K562 (cell line): ENCODE results near the gene SLFN12. TPM values are rescaled to one million over a fixed set of nuclear protein-coding genes. Genes with fewer than 3 reads are reported as not detected.

ENCODE experiments used
- FOSL1 ChIP-seq: fragments of 200-800 bp; sonication (Bioruptor generic); conservative IDR thresholded peaks from 2 replicates; pipeline ENCODE4 v1.6.1; 2016; ENCODE audit warnings: missing genetic modification characterization, missing compliant biosample characterization
- HDAC2 ChIP-seq: fragments of 450-650 bp; IDR thresholded peaks from 2 replicates; pipeline ENCODE4 v1.6.1; 2016; ENCODE audit warnings: mild to moderate bottlenecking
- MAFK ChIP-seq: IDR thresholded peaks from 2 replicates; pipeline ENCODE4 v1.6.1; 2011; ENCODE audit warnings: low read length, improper control_type of control experiment
- NFIX ChIP-seq: fragments of 250-450 bp; sonication (Bioruptor Pico); IDR thresholded peaks from 2 replicates; pipeline ENCODE4 v1.4.0; 2020; ENCODE audit warnings: low read depth, mild to moderate bottlenecking, moderate library complexity
- WHSC1 ChIP-seq: IDR thresholded peaks from one replicate; pipeline ENCODE4 v1.6.1; 2012; ENCODE audit warnings: low read length, control low read depth, inconsistent platforms
- polyA plus RNA-seq, 8 experiments: library from polyadenylated mRNA; depleted of rRNA in 4 of 8; stranded (reverse) in 5 of 8; unstranded in 3 of 8; fragments of >200 nt; fragmentation: Nextera tagmentation in 2 of 8; fragmentation: Illumina TruSeq in 1 of 8; extraction: Ambion mirVana in 2 of 8; extraction: Trizol in 1 of 8; gene quantifications; 2 replicates each; pipeline versions ENCODE4 v1.2.1 to v1.2.3, GENCODE V29; 2011 to 2014; ENCODE audit warnings: inconsistent platforms in 1 of 8, missing spikeins in 1 of 8
- total RNA-seq, 7 experiments: library from RNA; depleted of rRNA in 6 of 7; stranded (reverse); fragments of >200 nt in 6 of 7; fragmentation: Illumina TruSeq in 2 of 7; extraction: Trizol in 2 of 7; gene quantifications; 2 replicates each; pipeline versions ENCODE4 v1.2.1 to v1.2.3, GENCODE V29; 2011 to 2021; ENCODE audit warnings: low replicate concordance in 1 of 7
- TF ChIP-seq, protein P1 (sequence below), 2 experiments: fragments of 450-650 bp; IDR thresholded peaks; 2 replicates each; pipeline ENCODE4 v1.6.1; 2016; ENCODE audit warnings: mild to moderate bottlenecking in 2 of 2, borderline replicate concordance in 1 of 2, low read depth in 1 of 2, moderate library complexity in 1 of 2
- TF ChIP-seq, protein P2 (sequence below): sonication (generic); formaldehyde crosslinking; IDR thresholded peaks from 2 replicates; pipeline ENCODE4 v1.8.1; 2023; ENCODE audit warnings: mild to moderate bottlenecking, missing genetic modification reagents
- TF ChIP-seq, protein P3 (sequence below): fragments of 450-650 bp; IDR thresholded peaks from 2 replicates; pipeline ENCODE4 v1.6.1; 2016; ENCODE audit warnings: borderline replicate concordance
- TF ChIP-seq, protein P4 (sequence below): fragments of 150-350 bp; IDR thresholded peaks from 2 replicates; pipeline ENCODE4 v1.6.1; 2014; ENCODE audit warnings: low read depth, mild to moderate bottlenecking, low read length, borderline replicate concordance
- TF ChIP-seq, protein P5 (sequence below): fragments of 250-450 bp; sonication (Bioruptor Pico); IDR thresholded peaks from 2 replicates; pipeline ENCODE4 v1.4.0; 2020; ENCODE audit warnings: borderline replicate concordance

Gene SLFN12
- total and polyA plus RNA-seq, 9 of the 15 experiments (the other 6 are each of a cell fraction or from before 2014, with no cell fraction given) = 0.01 to 0.09 (median 0.07) TPM; not detected in 6

DNA sequence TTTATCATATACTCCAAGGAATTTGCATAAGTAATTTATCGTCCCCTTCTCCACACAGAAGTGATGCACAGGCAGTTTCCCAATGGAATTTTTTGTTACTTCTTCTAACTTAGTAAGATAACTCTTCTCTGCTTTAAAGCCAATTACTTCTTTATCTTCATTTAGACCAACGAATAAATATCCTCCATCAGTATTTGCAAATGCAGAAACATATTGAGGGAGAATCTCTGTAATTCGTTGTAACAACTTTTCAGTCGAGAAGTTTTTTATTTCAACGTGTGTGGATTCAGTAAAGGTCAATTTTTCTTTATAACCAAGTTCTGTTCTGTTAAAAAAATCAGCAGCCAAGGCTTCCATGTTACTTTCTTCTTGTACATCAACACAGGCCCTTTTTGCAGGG is 47.0 kb upstream of the SLFN12 start (continued):
- TF ChIP-seq, protein P1, sequence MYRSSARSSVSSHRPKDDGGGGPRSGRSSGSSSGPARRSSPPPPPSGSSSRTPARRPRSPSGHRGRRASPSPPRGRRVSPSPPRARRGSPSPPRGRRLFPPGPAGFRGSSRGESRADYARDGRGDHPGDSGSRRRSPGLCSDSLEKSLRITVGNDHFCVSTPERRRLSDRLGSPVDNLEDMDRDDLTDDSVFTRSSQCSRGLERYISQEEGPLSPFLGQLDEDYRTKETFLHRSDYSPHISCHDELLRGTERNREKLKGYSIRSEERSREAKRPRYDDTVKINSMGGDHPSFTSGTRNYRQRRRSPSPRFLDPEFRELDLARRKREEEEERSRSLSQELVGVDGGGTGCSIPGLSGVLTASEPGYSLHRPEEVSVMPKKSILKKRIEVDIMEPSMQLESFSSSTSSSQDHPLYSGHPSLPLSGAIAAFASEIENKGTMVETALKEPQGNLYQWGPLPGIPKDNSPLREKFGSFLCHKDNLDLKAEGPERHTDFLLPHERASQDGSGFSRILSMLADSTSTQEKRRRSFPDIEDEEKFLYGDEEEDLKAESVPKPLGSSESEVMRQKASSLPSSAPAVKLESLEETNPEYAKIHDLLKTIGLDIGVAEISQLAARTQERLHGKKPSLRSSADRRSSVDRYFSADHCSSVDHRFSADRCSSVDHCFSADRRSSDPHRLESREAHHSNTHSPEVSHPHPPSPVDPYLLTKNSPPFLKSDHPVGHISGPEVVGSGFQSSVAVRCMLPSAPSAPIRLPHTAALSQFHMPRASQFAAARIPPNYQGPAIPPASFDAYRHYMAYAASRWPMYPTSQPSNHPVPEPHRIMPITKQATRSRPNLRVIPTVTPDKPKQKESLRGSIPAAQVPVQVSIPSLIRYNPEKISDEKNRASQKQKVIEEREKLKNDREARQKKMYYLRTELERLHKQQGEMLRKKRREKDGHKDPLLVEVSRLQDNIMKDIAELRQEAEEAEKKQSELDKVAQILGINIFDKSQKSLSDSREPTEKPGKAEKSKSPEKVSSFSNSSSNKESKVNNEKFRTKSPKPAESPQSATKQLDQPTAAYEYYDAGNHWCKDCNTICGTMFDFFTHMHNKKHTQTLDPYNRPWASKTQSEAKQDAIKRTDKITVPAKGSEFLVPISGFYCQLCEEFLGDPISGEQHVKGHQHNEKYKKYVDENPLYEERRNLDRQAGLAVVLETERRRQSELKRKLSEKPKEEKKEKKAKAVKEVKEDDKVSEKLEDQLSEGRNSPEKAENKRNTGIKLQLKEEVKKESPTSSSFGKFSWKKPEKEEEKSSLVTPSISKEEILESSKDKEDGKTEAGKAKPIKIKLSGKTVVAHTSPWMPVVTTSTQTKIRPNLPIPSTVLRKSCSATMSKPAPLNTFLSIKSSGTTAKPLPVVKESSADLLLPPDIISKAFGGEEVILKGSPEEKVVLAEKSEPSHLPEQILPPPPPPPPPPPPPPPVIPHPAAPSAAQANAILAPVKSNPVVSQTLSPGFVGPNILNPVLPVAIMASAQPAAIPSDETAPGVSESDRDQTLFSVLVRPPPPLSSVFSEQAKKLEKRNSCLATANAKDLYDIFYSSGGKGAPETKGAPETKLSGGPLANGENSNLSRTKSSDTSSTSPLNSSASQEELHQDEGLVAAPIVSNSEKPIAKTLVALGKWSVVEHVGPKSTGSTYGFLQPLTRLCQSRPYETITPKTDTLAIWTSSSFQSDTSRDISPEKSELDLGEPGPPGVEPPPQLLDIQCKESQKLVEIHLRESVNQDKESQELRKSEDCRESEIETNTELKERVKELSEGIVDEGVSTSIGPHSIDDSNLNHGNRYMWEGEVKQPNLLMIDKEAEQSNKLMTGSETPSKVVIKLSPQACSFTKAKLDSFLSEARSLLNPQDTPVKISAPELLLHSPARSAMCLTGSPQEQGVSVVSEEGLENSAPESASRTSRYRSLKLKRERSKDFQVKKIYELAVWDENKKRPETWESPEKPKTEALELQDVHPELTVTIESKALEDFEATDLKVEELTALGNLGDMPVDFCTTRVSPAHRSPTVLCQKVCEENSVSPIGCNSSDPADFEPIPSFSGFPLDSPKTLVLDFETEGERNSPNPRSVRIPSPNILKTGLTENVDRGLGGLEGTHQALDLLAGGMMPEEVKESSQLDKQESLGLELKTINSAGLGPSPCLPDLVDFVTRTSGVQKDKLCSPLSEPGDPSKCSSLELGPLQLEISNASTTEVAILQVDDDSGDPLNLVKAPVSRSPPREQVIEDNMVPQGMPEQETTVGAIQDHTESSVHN (IDR thresholded peaks at IDR 0.05; ENCODE audit: borderline replicate concordance in 1 of 2, low read depth in 1 of 2) = no peak
- TF ChIP-seq, protein P2, sequence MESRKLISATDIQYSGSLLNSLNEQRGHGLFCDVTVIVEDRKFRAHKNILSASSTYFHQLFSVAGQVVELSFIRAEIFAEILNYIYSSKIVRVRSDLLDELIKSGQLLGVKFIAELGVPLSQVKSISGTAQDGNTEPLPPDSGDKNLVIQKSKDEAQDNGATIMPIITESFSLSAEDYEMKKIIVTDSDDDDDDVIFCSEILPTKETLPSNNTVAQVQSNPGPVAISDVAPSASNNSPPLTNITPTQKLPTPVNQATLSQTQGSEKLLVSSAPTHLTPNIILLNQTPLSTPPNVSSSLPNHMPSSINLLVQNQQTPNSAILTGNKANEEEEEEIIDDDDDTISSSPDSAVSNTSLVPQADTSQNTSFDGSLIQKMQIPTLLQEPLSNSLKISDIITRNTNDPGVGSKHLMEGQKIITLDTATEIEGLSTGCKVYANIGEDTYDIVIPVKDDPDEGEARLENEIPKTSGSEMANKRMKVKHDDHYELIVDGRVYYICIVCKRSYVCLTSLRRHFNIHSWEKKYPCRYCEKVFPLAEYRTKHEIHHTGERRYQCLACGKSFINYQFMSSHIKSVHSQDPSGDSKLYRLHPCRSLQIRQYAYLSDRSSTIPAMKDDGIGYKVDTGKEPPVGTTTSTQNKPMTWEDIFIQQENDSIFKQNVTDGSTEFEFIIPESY (CRISPR knock-in tag) = no peak
- TF ChIP-seq WHSC1 (no peak), NFIX (no peak), FOSL1 (tag) (no peak), HDAC2 (no peak), MAFK (no peak)
- TF ChIP-seq, protein P3, sequence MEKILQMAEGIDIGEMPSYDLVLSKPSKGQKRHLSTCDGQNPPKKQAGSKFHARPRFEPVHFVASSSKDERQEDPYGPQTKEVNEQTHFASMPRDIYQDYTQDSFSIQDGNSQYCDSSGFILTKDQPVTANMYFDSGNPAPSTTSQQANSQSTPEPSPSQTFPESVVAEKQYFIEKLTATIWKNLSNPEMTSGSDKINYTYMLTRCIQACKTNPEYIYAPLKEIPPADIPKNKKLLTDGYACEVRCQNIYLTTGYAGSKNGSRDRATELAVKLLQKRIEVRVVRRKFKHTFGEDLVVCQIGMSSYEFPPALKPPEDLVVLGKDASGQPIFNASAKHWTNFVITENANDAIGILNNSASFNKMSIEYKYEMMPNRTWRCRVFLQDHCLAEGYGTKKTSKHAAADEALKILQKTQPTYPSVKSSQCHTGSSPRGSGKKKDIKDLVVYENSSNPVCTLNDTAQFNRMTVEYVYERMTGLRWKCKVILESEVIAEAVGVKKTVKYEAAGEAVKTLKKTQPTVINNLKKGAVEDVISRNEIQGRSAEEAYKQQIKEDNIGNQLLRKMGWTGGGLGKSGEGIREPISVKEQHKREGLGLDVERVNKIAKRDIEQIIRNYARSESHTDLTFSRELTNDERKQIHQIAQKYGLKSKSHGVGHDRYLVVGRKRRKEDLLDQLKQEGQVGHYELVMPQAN = no peak
- TF ChIP-seq, protein P4, sequence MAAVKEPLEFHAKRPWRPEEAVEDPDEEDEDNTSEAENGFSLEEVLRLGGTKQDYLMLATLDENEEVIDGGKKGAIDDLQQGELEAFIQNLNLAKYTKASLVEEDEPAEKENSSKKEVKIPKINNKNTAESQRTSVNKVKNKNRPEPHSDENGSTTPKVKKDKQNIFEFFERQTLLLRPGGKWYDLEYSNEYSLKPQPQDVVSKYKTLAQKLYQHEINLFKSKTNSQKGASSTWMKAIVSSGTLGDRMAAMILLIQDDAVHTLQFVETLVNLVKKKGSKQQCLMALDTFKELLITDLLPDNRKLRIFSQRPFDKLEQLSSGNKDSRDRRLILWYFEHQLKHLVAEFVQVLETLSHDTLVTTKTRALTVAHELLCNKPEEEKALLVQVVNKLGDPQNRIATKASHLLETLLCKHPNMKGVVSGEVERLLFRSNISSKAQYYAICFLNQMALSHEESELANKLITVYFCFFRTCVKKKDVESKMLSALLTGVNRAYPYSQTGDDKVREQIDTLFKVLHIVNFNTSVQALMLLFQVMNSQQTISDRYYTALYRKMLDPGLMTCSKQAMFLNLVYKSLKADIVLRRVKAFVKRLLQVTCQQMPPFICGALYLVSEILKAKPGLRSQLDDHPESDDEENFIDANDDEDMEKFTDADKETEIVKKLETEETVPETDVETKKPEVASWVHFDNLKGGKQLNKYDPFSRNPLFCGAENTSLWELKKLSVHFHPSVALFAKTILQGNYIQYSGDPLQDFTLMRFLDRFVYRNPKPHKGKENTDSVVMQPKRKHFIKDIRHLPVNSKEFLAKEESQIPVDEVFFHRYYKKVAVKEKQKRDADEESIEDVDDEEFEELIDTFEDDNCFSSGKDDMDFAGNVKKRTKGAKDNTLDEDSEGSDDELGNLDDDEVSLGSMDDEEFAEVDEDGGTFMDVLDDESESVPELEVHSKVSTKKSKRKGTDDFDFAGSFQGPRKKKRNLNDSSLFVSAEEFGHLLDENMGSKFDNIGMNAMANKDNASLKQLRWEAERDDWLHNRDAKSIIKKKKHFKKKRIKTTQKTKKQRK = no peak
- TF ChIP-seq, protein P5, sequence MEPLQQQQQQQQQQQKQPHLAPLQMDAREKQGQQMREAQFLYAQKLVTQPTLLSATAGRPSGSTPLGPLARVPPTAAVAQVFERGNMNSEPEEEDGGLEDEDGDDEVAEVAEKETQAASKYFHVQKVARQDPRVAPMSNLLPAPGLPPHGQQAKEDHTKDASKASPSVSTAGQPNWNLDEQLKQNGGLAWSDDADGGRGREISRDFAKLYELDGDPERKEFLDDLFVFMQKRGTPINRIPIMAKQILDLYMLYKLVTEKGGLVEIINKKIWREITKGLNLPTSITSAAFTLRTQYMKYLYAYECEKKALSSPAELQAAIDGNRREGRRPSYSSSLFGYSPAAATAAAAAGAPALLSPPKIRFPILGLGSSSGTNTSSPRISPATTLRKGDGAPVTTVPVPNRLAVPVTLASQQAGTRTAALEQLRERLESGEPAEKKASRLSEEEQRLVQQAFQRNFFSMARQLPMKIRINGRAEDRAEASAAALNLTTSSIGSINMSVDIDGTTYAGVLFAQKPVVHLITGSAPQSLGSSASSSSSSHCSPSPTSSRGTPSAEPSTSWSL = no peak
